ENCODE results near the gene DLGAP4.

Gene DLGAP4

DNA sequence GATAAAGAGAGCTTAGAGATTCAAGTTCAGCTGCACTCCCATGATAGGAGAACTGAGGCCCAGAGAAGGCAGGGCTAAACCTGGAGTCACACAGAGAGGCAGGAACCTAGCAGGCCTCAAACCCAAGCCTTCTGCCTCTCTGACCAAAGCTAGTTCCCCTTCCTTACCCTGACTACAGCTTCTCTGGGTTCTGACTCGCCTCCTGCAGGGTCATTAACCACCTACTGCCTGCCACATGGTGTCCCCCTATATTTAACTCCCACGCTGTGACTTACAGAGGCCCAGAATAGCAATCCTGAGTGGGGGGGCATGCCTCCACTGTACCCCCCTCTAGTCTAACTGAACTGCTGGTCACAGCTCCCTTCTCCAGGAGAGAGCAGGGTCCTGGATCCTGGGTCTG is 84.1 kb downstream of the DLGAP4 start:
- TF ChIP-seq, protein P1, sequence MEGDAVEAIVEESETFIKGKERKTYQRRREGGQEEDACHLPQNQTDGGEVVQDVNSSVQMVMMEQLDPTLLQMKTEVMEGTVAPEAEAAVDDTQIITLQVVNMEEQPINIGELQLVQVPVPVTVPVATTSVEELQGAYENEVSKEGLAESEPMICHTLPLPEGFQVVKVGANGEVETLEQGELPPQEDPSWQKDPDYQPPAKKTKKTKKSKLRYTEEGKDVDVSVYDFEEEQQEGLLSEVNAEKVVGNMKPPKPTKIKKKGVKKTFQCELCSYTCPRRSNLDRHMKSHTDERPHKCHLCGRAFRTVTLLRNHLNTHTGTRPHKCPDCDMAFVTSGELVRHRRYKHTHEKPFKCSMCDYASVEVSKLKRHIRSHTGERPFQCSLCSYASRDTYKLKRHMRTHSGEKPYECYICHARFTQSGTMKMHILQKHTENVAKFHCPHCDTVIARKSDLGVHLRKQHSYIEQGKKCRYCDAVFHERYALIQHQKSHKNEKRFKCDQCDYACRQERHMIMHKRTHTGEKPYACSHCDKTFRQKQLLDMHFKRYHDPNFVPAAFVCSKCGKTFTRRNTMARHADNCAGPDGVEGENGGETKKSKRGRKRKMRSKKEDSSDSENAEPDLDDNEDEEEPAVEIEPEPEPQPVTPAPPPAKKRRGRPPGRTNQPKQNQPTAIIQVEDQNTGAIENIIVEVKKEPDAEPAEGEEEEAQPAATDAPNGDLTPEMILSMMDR (conservative IDR thresholded peaks at IDR 0.05; ENCODE audit: low read depth, low read length) = no peak
- H3K4me3 ChIP-seq (ENCODE audit: low read depth, low read length) = no peak overlapping the region
- no peak for DNase-seq (ENCODE audit: low read depth)

DNA sequence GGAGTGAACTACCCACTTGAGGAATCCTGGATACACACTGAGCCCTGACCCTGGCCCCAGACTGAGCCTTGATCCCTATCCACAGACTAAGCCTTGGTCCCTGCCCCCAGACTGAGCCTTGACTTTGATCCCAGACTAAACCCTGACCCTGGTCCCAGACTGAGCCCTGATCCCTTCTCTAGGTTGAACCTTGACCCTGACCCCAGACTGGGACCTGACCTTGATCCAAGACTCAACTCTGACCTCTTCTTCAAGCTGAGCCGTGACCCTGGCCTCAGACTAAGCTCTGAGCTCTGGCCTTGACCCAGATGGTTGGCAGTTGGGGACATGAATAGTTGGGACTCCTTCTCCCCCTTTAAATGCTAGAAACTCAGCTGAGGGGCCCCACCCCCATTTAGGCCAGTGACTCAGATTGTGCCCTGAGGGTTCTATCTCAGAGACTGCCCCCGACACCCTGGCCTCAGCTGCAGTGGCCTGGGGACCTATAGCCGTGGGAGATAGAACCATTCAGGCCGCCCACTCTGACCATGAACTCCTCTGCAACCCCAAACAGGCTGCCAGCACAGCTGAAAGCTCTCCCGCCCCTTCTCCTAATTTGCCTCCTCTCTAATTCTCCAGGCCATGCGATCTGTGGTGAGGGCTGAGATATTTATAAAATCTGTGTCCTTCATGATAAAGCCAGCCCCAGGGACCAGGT is 84.7 kb downstream of the DLGAP4 start:
- H3K4me3 ChIP-seq (ENCODE audit: low read depth, low read length) = no peak overlapping the region
- TF ChIP-seq, protein P1 (conservative IDR thresholded peaks at IDR 0.05; ENCODE audit: low read depth, low read length) = no peak
- DNase-seq (ENCODE audit: low read depth) = no peak

DNA sequence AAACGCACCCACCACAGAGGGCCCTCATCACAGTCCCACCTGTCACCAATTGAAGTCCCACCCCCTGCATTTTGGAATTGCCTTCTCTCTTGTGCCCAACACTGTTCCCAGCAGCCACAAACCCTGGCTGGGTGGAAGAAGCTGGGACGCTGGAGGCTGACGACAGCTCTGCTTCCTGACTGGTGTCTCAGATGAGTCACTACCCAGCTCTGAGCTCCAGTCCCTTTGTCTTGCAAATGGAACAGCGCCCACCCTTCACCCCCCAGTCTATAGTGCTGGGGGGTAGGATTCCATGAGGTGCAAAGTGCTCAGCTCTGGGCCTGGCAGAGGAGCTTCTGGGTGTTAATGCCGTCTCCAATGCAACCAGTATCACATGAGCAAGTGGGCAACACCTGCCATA is 85.3 kb downstream of the DLGAP4 start:
- TF ChIP-seq, protein P1 (conservative IDR thresholded peaks at IDR 0.05; ENCODE audit: low read depth, low read length) = no peak
- no peak overlapping the region for H3K4me3 ChIP-seq (ENCODE audit: low read depth, low read length)
- DNase-seq (ENCODE audit: low read depth) = peak; percentile 8

DNA sequence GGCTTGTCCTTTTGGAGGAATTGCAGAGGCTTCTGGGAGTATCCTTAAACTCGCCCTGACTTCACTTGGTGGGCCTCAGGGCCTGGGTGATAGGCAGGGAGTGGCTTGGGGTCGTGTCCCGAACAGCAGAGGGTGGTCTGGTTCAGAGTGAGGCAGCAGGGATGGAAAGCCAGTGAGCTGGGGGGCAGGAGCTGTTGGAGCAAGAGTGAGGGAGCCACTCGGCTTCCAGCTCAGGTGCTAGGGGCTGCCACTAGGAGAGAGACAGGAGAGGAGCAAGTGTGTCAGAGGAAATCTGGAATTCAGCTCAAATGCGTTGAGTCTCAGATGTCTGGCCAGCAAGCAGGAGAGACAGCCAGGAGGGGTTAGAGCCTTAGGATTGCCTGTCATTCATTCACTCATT is 85.8 kb downstream of the DLGAP4 start:
- DNase-seq (ENCODE audit: low read depth) = no peak
- H3K4me3 ChIP-seq (ENCODE audit: low read depth, low read length) = no peak overlapping the region
- TF ChIP-seq, protein P1 (conservative IDR thresholded peaks at IDR 0.05; ENCODE audit: low read depth, low read length) = no peak

DNA sequence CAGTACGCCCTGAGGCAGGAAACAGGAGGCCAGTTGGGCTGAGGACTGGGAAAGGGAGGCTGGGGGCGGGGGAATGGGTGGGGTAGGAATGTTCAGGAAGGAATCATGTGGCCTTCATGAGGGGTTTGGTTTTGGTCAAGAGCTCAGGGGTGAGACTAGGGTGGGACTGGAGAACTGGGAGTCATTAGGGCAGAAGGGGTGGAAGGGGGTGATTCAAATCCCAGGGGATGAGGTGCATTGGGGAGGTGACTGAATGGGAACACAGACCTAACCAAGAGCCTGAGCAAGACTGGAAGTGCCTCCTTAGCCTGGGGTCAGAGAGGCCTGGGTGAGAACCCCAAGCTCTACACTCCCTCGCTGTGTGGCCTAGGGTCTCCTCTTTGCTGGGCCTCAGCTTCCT is 86.8 kb downstream of the DLGAP4 start:
- TF ChIP-seq, protein P1 (conservative IDR thresholded peaks at IDR 0.05; ENCODE audit: low read depth, low read length) = no peak
- H3K4me3 ChIP-seq (ENCODE audit: low read depth, low read length) = no peak overlapping the region
- DNase-seq (ENCODE audit: low read depth) = no peak

DNA sequence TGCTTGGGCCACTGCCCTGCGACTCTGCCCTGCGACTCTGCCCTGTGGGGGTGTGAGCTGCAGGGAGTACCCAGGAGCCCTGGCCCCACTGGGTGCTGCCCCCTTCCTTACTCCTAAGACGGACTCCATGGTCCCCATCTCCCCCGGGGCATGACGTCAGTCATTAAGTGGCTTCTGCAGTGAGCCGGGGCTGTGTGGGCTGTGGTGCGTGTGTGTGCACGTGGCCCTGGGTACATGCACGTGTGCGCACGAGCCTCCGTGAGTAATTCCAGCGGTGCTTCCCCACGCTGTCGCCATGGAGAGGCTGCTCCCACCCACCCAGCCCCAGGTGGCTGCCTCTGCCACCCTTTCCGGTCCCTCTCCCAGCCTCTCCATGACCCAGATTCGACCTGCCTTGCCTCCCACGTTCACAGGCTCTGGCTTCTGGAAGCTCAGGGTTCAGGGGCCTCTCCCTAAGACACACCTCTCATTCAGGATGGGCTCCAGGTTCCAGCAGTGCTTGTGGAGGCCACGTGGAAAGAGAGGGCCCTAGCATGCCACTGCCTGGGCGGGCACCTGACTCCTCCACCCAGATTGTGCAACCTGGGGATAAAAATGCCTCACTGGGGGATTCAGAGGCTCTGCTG is 88.3 kb downstream of the DLGAP4 start:
- DNase-seq (ENCODE audit: low read depth) = no peak
- no peak overlapping the region for H3K4me3 ChIP-seq (ENCODE audit: low read depth, low read length)
- TF ChIP-seq, protein P1 (conservative IDR thresholded peaks at IDR 0.05; ENCODE audit: low read depth, low read length) = no peak

DNA sequence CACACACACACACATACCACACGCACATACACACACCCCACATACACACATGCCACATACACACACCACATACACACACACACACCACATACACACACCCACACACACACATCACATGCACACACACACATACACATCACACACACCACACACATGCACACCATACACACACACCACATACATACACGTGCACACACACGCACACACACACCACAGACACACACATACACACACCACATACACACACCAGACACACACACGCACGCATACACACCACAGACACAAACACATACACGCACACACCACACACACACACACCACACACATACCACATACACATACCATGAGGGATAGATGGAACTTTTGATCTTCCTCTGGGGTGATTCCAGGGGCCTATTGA is 90.2 kb downstream of the DLGAP4 start:
- no peak for DNase-seq (ENCODE audit: low read depth)
- TF ChIP-seq, protein P1 (conservative IDR thresholded peaks at IDR 0.05; ENCODE audit: low read depth, low read length) = no peak
- no peak overlapping the region for H3K4me3 ChIP-seq (ENCODE audit: low read depth, low read length)
